8988T (cell line): ENCODE measurements around the gene LHFPL3.

ENCODE experiments used
- DNase-seq: peaks from one replicate; pipeline ENCODE4 v3.0.0; 2011

Gene LHFPL3

GRCh38 chr7:104943502-104944343 is 615.3 kb downstream of the LHFPL3 start:
- no peak for DNase-seq

DNA sequence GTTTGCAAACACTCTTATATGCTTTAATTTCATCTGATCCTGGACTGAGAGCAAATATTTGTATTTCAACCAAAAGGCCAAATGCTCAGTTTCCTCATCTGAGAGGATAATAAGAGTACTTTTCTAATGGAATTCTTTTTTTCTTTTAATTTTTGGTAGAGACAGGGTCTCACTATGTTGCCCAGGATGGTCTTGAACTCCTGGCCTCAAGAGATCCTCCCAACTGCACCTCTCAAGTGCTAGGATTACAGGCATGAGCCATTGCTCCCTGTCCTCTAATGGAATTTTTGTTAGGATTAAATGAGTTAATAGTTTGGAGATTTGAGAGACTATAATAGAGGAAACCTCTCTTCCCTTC is 617.2 kb downstream of the LHFPL3 start:
- no peak for DNase-seq

DNA sequence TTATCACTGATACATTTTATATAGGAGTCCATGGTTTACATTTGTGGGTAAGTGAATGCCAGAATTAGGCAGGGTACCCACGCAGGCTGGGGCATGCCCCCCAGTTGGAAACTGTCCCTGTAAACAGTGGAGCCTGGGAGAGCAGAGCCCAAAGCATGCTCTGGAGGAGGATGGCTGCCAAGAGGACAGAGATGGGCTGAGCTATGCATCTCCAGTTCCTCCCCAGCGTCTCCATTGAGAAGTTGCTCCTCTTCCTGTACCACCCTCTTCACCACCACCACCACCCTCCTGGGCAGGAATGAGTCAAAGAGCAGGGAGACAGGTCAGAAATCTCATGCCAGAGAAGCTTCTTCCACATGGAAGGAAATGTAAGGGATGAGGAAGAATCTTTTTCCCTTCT is 617.9 kb downstream of the LHFPL3 start:
- DNase-seq: no peak

DNA sequence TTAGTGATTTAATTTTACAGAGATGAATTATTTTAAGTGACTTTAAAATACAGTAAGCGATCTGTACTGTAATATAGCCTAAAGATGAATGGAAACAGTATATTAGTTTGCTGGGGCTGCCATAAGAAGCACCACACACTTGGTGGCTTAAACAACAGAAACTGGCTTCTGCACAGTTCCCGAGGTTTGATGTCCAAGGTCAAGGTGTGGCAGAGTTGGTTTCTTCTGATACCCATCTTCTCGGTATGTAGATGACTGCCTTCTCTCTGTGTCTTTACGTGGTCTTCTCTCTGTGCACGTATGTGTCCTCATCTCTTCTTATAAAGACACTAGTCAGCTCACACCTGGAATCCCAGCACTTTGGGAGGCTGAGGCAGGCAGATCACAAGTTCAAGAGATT is 621.6 kb downstream of the LHFPL3 start:
- DNase-seq: no peak

GRCh38 chr7:104950754-104951153 is 622.4 kb downstream of the LHFPL3 start:
- no peak for DNase-seq

DNA sequence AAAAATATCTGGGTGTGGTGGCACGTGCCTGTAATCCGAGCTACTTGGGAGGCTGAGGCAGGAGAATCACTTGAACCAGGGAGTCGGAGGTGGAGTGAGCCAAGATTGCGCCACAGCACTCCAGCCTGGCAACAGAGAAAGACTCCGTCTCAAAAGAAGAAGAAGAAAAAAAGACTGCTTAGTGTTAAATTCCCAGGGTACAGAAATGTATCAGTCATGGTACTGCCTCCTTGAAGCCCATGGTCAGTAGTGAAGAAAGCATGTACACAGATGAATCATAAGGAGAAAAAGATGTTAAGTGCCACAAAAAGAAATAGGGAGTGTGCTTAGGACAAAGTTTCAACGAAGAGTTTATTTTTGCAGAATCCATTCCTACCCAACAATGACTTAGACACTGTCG is 623.1 kb downstream of the LHFPL3 start:
- no peak for DNase-seq

GRCh38 chr7:104955276-104955675 is 626.9 kb downstream of the LHFPL3 start:
- no peak for DNase-seq
